Type B pancreatic cell (in vitro differentiated cells): ENCODE results near the gene AFF1. TPM values are rescaled to one million over a fixed set of nuclear protein-coding genes. Genes with fewer than 3 reads are reported as not detected.
"Not testable (repeated sequence)": the region's sequence is repeated elsewhere in the genome, so short reads cannot be mapped to it uniquely, and the experiment has no call there.

Experiments used
- DNase-seq: peaks from one replicate; pipeline ENCODE4 v3.0.0; 2021; ENCODE audit warnings: mixed read lengths; ENCODE audit not compliant: unreplicated experiment; ENCODE audit errors: extremely low spot score
- H3K27ac Mint-ChIP-seq: 2 replicates; pipeline ENCODE4 v1.8.0; 2021; ENCODE audit warnings: mild to moderate bottlenecking, mixed read lengths
- H3K27me3 Mint-ChIP-seq: 2 replicates; pipeline ENCODE4 v1.8.0; 2021; ENCODE audit warnings: mixed read lengths
- H3K36me3 Mint-ChIP-seq: 2 replicates; pipeline ENCODE4 v1.8.0; 2021; ENCODE audit warnings: mixed read lengths
- H3K4me1 Mint-ChIP-seq: one replicate; pipeline ENCODE4 v1.8.0; 2021; ENCODE audit warnings: mixed read lengths; ENCODE audit not compliant: unreplicated experiment
- H3K4me3 Mint-ChIP-seq: 2 replicates; pipeline ENCODE4 v1.8.0; 2021; ENCODE audit warnings: mild to moderate bottlenecking, mixed read lengths
- H3K9me3 Mint-ChIP-seq: 2 replicates; pipeline ENCODE4 v1.8.0; 2021; ENCODE audit warnings: mixed read lengths
- CTCF ChIP-seq: fragments of 200-600 bp; sonication (generic); conservative IDR thresholded peaks from 2 replicates; pipeline ENCODE4 v1.5.0; 2021; ENCODE audit warnings: antibody characterized with exemption, mild to moderate bottlenecking
- total RNA-seq: library from RNA; stranded (reverse); gene quantifications from 2 replicates; pipeline ENCODE4 v1.2.1, GENCODE V29; 2021; ENCODE audit warnings: low replicate concordance

Gene AFF1
- total RNA-seq, 1 donor from 2014 or later, result 39.7 TPM

GRCh38 chr4:87034527-87034926, 99.7 kb downstream of the AFF1 start:
- Mint-ChIP-seq H3K27ac (no peak overlapping the region), H3K9me3 (no peaks in the 10 kb centered on the region), H3K4me1 (peaks cover 45% of the 10 kb centered on the region), H3K4me3 (no peak overlapping the region), H3K36me3 (no peaks in the 10 kb centered on the region), H3K27me3 (no peaks in the 10 kb centered on the region)
- TF ChIP-seq CTCF, result no peak
- DNase-seq, result no peak

- no peak for TF ChIP-seq CTCF
- Mint-ChIP-seq H3K36me3 (no peaks in the 10 kb centered on the region), H3K4me1 (peaks cover 40% of the 10 kb centered on the region), H3K27me3 (no peaks in the 10 kb centered on the region), H3K9me3 (no peaks in the 10 kb centered on the region), H3K4me3 (no peak overlapping the region), H3K27ac (peak overlapping the region; percentile 27)
- no peak for DNase-seq
These were observed 101.2 kb downstream of the AFF1 start for GRCh38 chr4:87035881-87036509.

- Mint-ChIP-seq H3K4me1 (peaks cover 40% of the 10 kb centered on the region), H3K4me3 (peak overlapping the region; percentile 40), H3K9me3 (no peaks in the 10 kb centered on the region), H3K27me3 (no peaks in the 10 kb centered on the region), H3K27ac (peak overlapping the region; percentile 27), H3K36me3 (no peaks in the 10 kb centered on the region)
- DNase-seq, result no peak
- TF ChIP-seq CTCF, result no peak
These were observed 101.9 kb downstream of the AFF1 start for GRCh38 chr4:87036713-87037112.

- H3K27me3 Mint-ChIP-seq, H3K36me3 Mint-ChIP-seq, H3K9me3 Mint-ChIP-seq, DNase-seq, H3K27ac Mint-ChIP-seq: not testable (repeated sequence)
- H3K4me1 Mint-ChIP-seq, result peaks cover 42% of the 10 kb centered on the region
- H3K4me3 Mint-ChIP-seq, result peak overlapping the region; percentile 40
These were observed 102.4 kb downstream of the AFF1 start for GRCh38 chr4:87037171-87037570.

- H3K4me1 Mint-ChIP-seq, result peaks cover 45% of the 10 kb centered on the region
These were observed 103.0 kb downstream of the AFF1 start for GRCh38 chr4:87037671-87038334.

More at GRCh38 chr4:87037671-87038334, 103.0 kb downstream of the AFF1 start:
- Mint-ChIP-seq H3K4me3 (peak overlapping the region; percentile 5), H3K27me3 (no peaks in the 10 kb centered on the region), H3K9me3 (no peaks in the 10 kb centered on the region), H3K36me3 (no peaks in the 10 kb centered on the region), H3K27ac (peak overlapping the region; percentile 74)
- TF ChIP-seq CTCF, result no peak
- DNase-seq, result no peak
